Activated T-helper 1 cell treated with Interleukin-2 at 50 U/mL for 16 hours (primary cell): ENCODE data around the gene SORT1.
"Not testable (repeated sequence)": the region's sequence is repeated elsewhere in the genome, so short reads cannot be mapped to it uniquely, and the experiment has no call there.

Experiments used
- DNase-seq: peaks from one replicate; pipeline ENCODE4 v3.0.0-alpha.2; 2020; ENCODE audit warnings: low read depth

Gene SORT1

GRCh38 chr1:109338608-109339007 lies 59.1 kb downstream of the SORT1 start:
- DNase-seq, result no peak

- DNase-seq, result no peak
Measured at GRCh38 chr1:109338091-109338490, 59.6 kb downstream of the SORT1 start.

- no peak for DNase-seq
Measured at GRCh38 chr1:109335091-109335490, 62.6 kb downstream of the SORT1 start.

GRCh38 chr1:109331113-109331512 lies 66.6 kb downstream of the SORT1 start:
- no peak for DNase-seq

GRCh38 chr1:109327285-109327684 lies 70.4 kb downstream of the SORT1 start:
- no peak for DNase-seq

- no peak for DNase-seq
Measured at GRCh38 chr1:109322974-109323373, 74.7 kb downstream of the SORT1 start.

GRCh38 chr1:109319114-109319513 lies 78.6 kb downstream of the SORT1 start:
- no peak for DNase-seq

GRCh38 chr1:109316506-109316905 lies 81.2 kb downstream of the SORT1 start:
- DNase-seq, result no peak

- DNase-seq, result no peak
Measured at GRCh38 chr1:109315288-109315687, 82.4 kb downstream of the SORT1 start.

- no peak for DNase-seq
Measured at GRCh38 chr1:109314795-109315194, 82.9 kb downstream of the SORT1 start.

GRCh38 chr1:109312978-109313775 lies 84.5 kb downstream of the SORT1 start:
- no peak for DNase-seq

- no peak for DNase-seq
Measured at GRCh38 chr1:109312246-109312645, 85.5 kb downstream of the SORT1 start.

GRCh38 chr1:109309347-109309746 lies 88.4 kb downstream of the SORT1 start:
- DNase-seq, result no peak

GRCh38 chr1:109307274-109308021 lies 90.3 kb downstream of the SORT1 start:
- DNase-seq, result no peak

GRCh38 chr1:109306832-109307273 lies 90.9 kb downstream of the SORT1 start, which contains the start of gene MYBPHL:
Gene MYBPHL, minus strand, starts transcription at chr1:109307011. Its CDS starts 20 bp downstream, at chr1:109306991.
- DNase-seq, result no peak

- DNase-seq, result not testable (repeated sequence)
Measured at GRCh38 chr1:109305991-109306390, 91.7 kb downstream of the SORT1 start.

GRCh38 chr1:109304226-109304920 lies 93.3 kb downstream of the SORT1 start:
- DNase-seq, result no peak

- DNase-seq, result no peak
Measured at GRCh38 chr1:109301874-109302273, 95.8 kb downstream of the SORT1 start.

GRCh38 chr1:109300650-109301151 lies 97.0 kb downstream of the SORT1 start:
- no peak for DNase-seq

- no peak for DNase-seq
Measured at GRCh38 chr1:109299558-109300343, 98.0 kb downstream of the SORT1 start.
